Measurements from ENCODE around the gene POFUT2. TPM values are rescaled to one million over a fixed set of nuclear protein-coding genes. Genes with fewer than 3 reads are reported as not detected.
A peak's percentile ranks its signal among the peaks of the same experiment; 100 is the strongest.

The POFUT2 gene
- total and polyA plus RNA-seq, 4 donors = 17.9 to 35.7 (median 26.1) TPM

DNA sequence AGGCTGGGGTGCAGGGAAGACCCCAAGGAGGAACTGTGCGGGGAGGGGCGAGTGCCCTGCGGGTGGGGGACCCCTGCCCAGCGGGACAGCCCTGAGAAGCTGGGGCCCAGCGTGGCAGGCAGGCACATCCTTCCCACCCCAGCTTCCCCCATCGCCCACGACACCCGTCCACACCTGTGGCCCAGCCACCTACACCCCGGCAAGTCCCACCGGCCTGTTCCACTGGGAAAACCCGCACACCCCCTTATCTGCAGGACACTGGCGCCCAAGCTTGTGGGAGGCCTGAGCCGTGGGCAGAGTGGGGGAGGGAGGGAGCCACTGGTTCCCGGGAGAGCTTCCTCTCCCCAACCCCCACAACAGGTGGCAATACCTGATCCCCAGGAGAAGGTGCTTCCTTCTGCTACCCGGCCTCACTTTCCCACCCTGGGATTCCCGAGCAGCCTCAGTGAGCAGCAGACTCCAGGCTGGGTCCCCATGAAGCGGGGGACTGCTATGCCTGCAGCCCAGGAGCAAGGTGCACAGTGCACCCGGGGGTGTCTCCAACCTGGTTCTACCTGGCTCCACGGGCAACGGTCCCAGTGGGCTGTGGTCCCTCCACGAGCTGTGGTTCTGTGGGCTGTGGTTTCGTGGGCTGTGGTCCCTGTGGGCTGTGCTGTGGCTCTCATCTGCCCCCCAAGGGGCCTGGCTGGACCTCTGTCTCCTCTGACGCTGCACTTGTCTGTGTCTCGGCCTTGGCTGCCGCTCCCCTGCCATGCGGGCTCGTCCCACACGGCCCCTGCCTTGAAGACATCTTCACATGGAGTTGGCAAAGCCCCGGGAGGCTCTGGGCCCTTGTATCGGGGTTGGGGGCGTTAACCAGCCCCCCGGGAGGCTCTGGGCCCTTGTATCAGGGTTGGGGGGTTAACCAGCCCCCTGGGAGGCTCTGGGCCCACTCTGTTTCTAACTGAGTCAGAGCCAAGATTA is 37.8 kb upstream of the POFUT2 start:
- H3K9ac ChIP-seq (ENCODE audit: insufficient read depth in 1 of 2, low read length in 2 of 2) = no peak overlapping the region
- H3K4me1 ChIP-seq (ENCODE audit: control insufficient read depth in 5 of 5, insufficient read depth in 5 of 5, low read length in 5 of 5) = peaks cover 0 to 46% (median 24%) of the 10 kb centered on the region in 5 donors
- TF ChIP-seq, protein P1, sequence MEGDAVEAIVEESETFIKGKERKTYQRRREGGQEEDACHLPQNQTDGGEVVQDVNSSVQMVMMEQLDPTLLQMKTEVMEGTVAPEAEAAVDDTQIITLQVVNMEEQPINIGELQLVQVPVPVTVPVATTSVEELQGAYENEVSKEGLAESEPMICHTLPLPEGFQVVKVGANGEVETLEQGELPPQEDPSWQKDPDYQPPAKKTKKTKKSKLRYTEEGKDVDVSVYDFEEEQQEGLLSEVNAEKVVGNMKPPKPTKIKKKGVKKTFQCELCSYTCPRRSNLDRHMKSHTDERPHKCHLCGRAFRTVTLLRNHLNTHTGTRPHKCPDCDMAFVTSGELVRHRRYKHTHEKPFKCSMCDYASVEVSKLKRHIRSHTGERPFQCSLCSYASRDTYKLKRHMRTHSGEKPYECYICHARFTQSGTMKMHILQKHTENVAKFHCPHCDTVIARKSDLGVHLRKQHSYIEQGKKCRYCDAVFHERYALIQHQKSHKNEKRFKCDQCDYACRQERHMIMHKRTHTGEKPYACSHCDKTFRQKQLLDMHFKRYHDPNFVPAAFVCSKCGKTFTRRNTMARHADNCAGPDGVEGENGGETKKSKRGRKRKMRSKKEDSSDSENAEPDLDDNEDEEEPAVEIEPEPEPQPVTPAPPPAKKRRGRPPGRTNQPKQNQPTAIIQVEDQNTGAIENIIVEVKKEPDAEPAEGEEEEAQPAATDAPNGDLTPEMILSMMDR (IDR thresholded peaks at IDR 0.05; ENCODE audit: control extremely low read depth, extremely low read depth) = no peak
- ATAC-seq (ENCODE audit: insufficient read depth, low FRiP score) = no peak
- no peaks in the 10 kb centered on the region for H3K9me3 ChIP-seq (ENCODE audit: control insufficient read depth in 4 of 4, insufficient read depth in 3 of 4, low read length in 3 of 4)
- no peak overlapping the region for H3K4me3 ChIP-seq
- no peak for DNase-seq
- no peaks in the 10 kb centered on the region for H3K27me3 ChIP-seq (ENCODE audit: control insufficient read depth in 3 of 3, insufficient read depth in 3 of 3, low read length in 2 of 3)
- H3K36me3 ChIP-seq (ENCODE audit: control insufficient read depth in 4 of 4, insufficient read depth in 4 of 4, low read length in 4 of 4) = no peaks in the 10 kb centered on the region
- WGBS, 2 donors = 75 to 77% methylated on average over 32 of the region's 32 CpGs
- H3K27ac ChIP-seq (ENCODE audit: low read depth in 1 of 2, low read length in 1 of 2) = no peak overlapping the region

DNA sequence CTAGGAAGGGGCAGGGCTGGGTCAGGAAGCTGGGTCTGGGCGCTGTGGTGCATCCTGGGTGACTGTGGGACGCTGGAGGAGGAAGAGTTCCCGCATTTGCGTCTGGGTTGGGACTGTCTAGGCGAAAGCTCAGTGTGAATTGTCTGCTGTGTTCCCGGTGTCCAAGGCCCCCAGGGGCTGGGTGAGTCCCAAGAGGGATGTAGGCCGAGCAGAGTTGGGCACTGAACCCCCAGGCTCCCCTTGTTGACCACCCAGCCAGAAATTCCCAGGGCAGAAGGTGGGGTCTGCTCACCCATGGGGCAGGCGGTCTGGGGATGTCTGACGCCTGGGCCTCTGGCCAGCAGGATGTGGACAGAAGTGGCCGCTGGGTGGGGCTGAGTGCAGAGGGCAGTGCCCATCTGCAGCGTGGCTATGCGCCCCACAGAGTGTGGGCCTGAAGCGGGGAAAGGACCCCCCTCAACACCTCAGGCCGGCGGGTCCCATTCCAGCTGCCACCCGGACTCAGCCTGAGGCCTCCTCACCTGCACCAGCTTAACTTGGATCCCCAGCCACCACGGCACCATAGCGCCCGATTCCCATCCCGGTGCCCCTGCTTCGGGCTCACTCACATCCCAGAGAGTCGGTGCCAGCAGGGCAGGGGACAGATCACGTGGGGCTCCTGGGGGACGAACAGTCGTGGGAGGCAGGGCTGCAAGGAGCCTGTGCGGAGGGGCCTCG is 37.0 kb upstream of the POFUT2 start:
- DNase-seq = no peak
- H3K4me3 ChIP-seq = no peak overlapping the region
- no peaks in the 10 kb centered on the region for H3K9me3 ChIP-seq (ENCODE audit: control insufficient read depth in 4 of 4, insufficient read depth in 3 of 4, low read length in 3 of 4)
- ATAC-seq (ENCODE audit: insufficient read depth, low FRiP score) = no peak
- H3K27me3 ChIP-seq (ENCODE audit: control insufficient read depth in 3 of 3, insufficient read depth in 3 of 3, low read length in 2 of 3) = no peaks in the 10 kb centered on the region
- peak overlapping the region in 1 of 2 donors; percentile 14 for H3K27ac ChIP-seq (ENCODE audit: low read depth in 1 of 2, low read length in 1 of 2)
- 71 to 83% methylated on average over 26 to 27 of the region's 27 CpGs for WGBS, 2 donors
- H3K9ac ChIP-seq (ENCODE audit: insufficient read depth in 1 of 2, low read length in 2 of 2) = no peak overlapping the region
- TF ChIP-seq, protein P1 (IDR thresholded peaks at IDR 0.05; ENCODE audit: control extremely low read depth, extremely low read depth) = peak; percentile 13
- H3K4me1 ChIP-seq (ENCODE audit: control insufficient read depth in 5 of 5, insufficient read depth in 5 of 5, low read length in 5 of 5) = peaks cover 0 to 44% (median 24%) of the 10 kb centered on the region in 5 donors
- no peaks in the 10 kb centered on the region for H3K36me3 ChIP-seq (ENCODE audit: control insufficient read depth in 4 of 4, insufficient read depth in 4 of 4, low read length in 4 of 4)

DNA sequence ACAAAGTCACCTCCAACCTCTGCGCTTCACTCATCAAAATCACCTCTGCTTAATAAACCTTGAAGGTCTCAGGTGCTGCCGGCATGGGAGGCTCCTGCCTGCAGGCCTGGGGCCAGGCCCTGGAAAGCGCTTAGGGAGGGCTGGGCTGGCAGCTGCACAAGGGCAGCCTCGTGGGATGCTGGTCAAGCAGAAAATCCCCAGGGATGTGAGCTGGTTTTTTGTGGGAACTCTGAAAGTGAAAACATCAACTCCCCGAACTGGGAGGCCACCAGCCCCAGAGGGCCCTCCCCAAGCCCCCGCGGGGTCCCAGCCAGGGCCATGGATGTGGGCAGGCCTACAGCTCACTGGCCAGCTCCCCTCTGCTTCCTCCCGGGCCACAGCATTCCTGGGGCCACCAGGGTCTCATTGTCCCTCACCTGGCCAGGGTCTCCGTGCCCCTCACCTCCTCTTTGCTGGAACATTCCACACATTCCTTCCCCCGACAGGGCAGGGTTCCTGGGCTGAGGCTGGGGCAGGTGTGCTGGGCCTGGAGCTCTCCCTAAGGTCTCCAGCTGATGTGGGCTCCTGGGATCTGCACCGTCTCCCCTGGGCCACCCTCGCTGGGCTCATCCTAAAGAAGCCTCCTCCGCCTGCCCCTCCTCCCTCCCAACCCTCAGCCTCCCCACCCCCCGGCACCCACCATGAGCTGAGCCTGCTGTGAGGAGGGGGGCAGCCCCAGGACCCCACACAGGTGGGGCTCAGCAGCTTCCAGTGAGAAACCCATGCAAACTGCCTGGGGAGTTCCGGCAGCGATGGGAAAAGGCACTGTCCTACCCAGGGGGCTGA is 36.0 kb upstream of the POFUT2 start:
- H3K4me3 ChIP-seq = no peak overlapping the region
- 77 to 85% methylated on average over 13 to 16 of the region's 16 CpGs for WGBS, 2 donors
- TF ChIP-seq, protein P1 (IDR thresholded peaks at IDR 0.05; ENCODE audit: control extremely low read depth, extremely low read depth) = no peak
- DNase-seq (no peak), ATAC-seq (ENCODE audit: insufficient read depth, low FRiP score) (no peak)
- H3K4me1 ChIP-seq (ENCODE audit: control insufficient read depth in 5 of 5, insufficient read depth in 5 of 5, low read length in 5 of 5) = peaks cover 0 to 42% (median 24%) of the 10 kb centered on the region in 5 donors
- no peaks in the 10 kb centered on the region for H3K27me3 ChIP-seq (ENCODE audit: control insufficient read depth in 3 of 3, insufficient read depth in 3 of 3, low read length in 2 of 3)
- no peak overlapping the region for H3K9ac ChIP-seq (ENCODE audit: insufficient read depth in 1 of 2, low read length in 2 of 2)
- no peaks in the 10 kb centered on the region for H3K9me3 ChIP-seq (ENCODE audit: control insufficient read depth in 4 of 4, insufficient read depth in 3 of 4, low read length in 3 of 4)
- peak overlapping the region in 1 of 2 donors; percentile 44 for H3K27ac ChIP-seq (ENCODE audit: low read depth in 1 of 2, low read length in 1 of 2)
- H3K36me3 ChIP-seq (ENCODE audit: control insufficient read depth in 4 of 4, insufficient read depth in 4 of 4, low read length in 4 of 4) = no peaks in the 10 kb centered on the region
